Adrenal gland (tissue), 12 donors: ENCODE measurements around the gene GPS1. TPM values are rescaled to one million over a fixed set of nuclear protein-coding genes. Genes with fewer than 3 reads are reported as not detected.

Experiments used
- DNase-seq, 7 donors: peaks; one replicate each; pipeline ENCODE4 v3.0.0-alpha.2; 2019 to 2020
- H3K27ac ChIP-seq, 5 donors: fragments of 200-600 bp; sonication (generic) in 4 of 5; 1 replicate in 3 of 5; 2 replicates in 2 of 5; pipeline versions ENCODE4 v1.5.1 to v1.8.0; 2016 to 2020; ENCODE audit warnings: mild to moderate bottlenecking in 1 of 5
- H3K27me3 ChIP-seq: fragments of 200-600 bp; 2 replicates; pipeline ENCODE4 v1.8.0; 2021
- H3K36me3 ChIP-seq, 2 donors: fragments of 200-600 bp; replicated peaks in 1 of 2; 1 replicate in 1 of 2; 2 replicates in 1 of 2; pipeline versions ENCODE4 v1.5.1 to v1.8.0; 2018 to 2022
- H3K4me1 ChIP-seq, 2 donors: fragments of 200-600 bp; replicated peaks in 1 of 2; 1 replicate in 1 of 2; 2 replicates in 1 of 2; pipeline versions ENCODE4 v1.5.1 to v1.8.0; 2018 to 2021
- H3K4me3 ChIP-seq, 4 donors: fragments of 200-600 bp; sonication (generic) in 3 of 4; one replicate each; pipeline ENCODE4 v1.5.1; 2016 to 2018
- H3K9me3 ChIP-seq, 3 donors: fragments of 200-600 bp; sonication (generic) in 1 of 3; replicated peaks in 1 of 3; 1 replicate in 2 of 3; 2 replicates in 1 of 3; pipeline versions ENCODE4 v1.5.1 to v1.8.0; 2016 to 2021
- CTCF ChIP-seq, 6 experiments: fragments of 450-650 bp in 4 of 6; fragments of 200-600 bp in 2 of 6; sonication (generic) in 1 of 6; IDR thresholded peaks; 1 replicate in 5 of 6; 2 replicates in 1 of 6; pipeline versions ENCODE4 v1.5.1 to v1.8.0; 2016 to 2021; ENCODE audit warnings: antibody characterized with exemption in 6 of 6, mild to moderate bottlenecking in 2 of 6, moderate library complexity in 1 of 6
- POLR2A ChIP-seq, 2 donors: fragments of 450-650 bp; IDR thresholded peaks; one replicate each; pipeline ENCODE4 v1.6.1; 2017; ENCODE audit warnings: antibody characterized with exemption in 2 of 2, mild to moderate bottlenecking in 2 of 2, moderate library complexity in 1 of 2
- WGBS, 4 donors: extraction: QIAGEN DNeasy Blood & Tissue Kit in 2 of 4; methylation state at CpG; one replicate each; pipeline versions ENCODE4 v1.1.5 to v1.1.7; 2013 to 2017; 5-methylcytosine and 5-hydroxymethylcytosine counted together
- intact Hi-C, 2 donors: fragments of 100-400 bp; cut with DNase I; formaldehyde crosslinking; loops; one replicate each; pipeline versions ENCODE4 v1.14.1 to v1.15.0; 2022 to 2023
- polyA plus RNA-seq, 3 donors: library from polyadenylated mRNA; stranded (reverse); fragments of 200-250 nt in 2 of 3; fragments of 350-450 nt in 1 of 3; fragmentation: Illumina TruSeq in 1 of 3; extraction: RNeasy Lipid Tissue Mini Kit (QIAGEN cat#74804) in 1 of 3; gene quantifications; one replicate each; pipeline ENCODE4 v1.2.3, GENCODE V29; 2013 to 2014
- total RNA-seq, 9 donors: library from RNA; depleted of rRNA in 4 of 9; stranded (reverse); fragments of >200 nt in 4 of 9; fragments of 120-200 nt in 1 of 9; fragmentation: NEBNext Ultra II Directional in 1 of 9; extraction: Animal tissue kit (Norgen Biotek cat#: 25700) in 1 of 9; gene quantifications; one replicate each; pipeline versions ENCODE4 v1.1.0 to v1.2.4, GENCODE V29; 2013 to 2023
- donor health status: healthy with polysubstance abuse.
- donor health status: Bipolar disorder and iron deficiency.
- donor health status: DM: yes; HTN: yes; CAD: no.
- donor health status: DM: no; HTN: no; CAD: no.
- donor health status: DM: no; HTN: no; CAD: no.
- donor health status: DM: yes; HTN: yes; CAD: no.

GPS1 gene
- total and polyA plus RNA-seq, 12 donors = 37.4 to 305 (median 113) TPM

- Histone ChIP-seq H3K27ac (no peak overlapping the region), H3K4me1 (peaks cover 17 to 23% of the 10 kb centered on the region in 2 donors), H3K27me3 (no peaks in the 10 kb centered on the region), H3K36me3 (peaks cover 0 to 75% of the 10 kb centered on the region in 2 donors), H3K4me3 (no peak overlapping the region), H3K9me3 (no peaks in the 10 kb centered on the region)
- TF ChIP-seq POLR2A (IDR thresholded peaks at IDR 0.05) = no peak
- TF ChIP-seq CTCF (IDR thresholded peaks at IDR 0.05) = no peak
- 79 to 88% (median 82%) methylated on average over 7 to 16 of the region's 16 CpGs for WGBS, 4 donors
- intact Hi-C loops = no loop called here
- DNase-seq = peak in 1 of 7 donors; percentile 3
Measured at GRCh38 chr17:82060001-82060380, 8.3 kb downstream of the GPS1 start.

DNA sequence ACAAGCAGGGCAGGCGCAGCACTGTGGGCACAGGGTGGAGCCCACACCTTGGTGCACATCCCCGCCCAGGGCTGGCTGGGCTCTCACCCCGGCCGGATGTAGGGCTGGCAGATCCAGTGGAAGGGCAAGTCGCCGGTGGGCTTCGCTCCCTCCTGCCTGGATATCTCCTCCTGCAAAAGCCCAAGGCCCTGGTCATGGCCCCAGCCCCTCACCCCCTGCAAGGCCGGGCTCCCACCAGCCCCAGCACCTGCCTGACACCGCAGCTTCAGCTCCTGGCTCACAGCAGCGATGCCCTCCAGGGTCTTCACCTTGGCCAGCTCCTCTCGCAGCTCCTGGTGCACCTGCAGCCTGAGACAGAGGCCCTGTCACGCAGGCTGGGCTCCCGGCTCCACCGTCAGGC, 8.9 kb downstream of the GPS1 start:
- no peak overlapping the region for H3K27ac ChIP-seq
- H3K9me3 ChIP-seq = no peaks in the 10 kb centered on the region
- WGBS, 4 donors = 77 to 88% (median 86%) methylated on average over 7 to 14 of the region's 14 CpGs
- H3K36me3 ChIP-seq = peaks cover 0 to 69% of the 10 kb centered on the region in 2 donors
- no peaks in the 10 kb centered on the region for H3K27me3 ChIP-seq
- H3K4me3 ChIP-seq = no peak overlapping the region
- TF ChIP-seq POLR2A (IDR thresholded peaks at IDR 0.05) (no peak), CTCF (IDR thresholded peaks at IDR 0.05) (no peak)
- peaks cover 18 to 24% of the 10 kb centered on the region in 2 donors for H3K4me1 ChIP-seq
- intact Hi-C loops = no loop called here
- peak in 1 of 7 donors; percentile 4 for DNase-seq

- intact Hi-C loops = no loop called here
- DNase-seq = no peak
- H3K27ac ChIP-seq = no peak overlapping the region
- H3K27me3 ChIP-seq = no peaks in the 10 kb centered on the region
- 88 to 89% (median 88%) methylated on average over 23 to 34 of the region's 34 CpGs; no CpG with 5 or more reads in 1 of the 4 donors for WGBS, 4 donors
- no peaks in the 10 kb centered on the region for H3K9me3 ChIP-seq
- H3K4me1 ChIP-seq = peaks cover 23 to 30% of the 10 kb centered on the region in 2 donors
- no peak overlapping the region for H3K4me3 ChIP-seq
- no peak for TF ChIP-seq POLR2A (IDR thresholded peaks at IDR 0.05)
- TF ChIP-seq CTCF (IDR thresholded peaks at IDR 0.05) = no peak
- H3K36me3 ChIP-seq = peaks cover 0 to 62% of the 10 kb centered on the region in 2 donors
Measured at GRCh38 chr17:82061047-82061925, 9.6 kb downstream of the GPS1 start.

GRCh38 chr17:82062076-82062983, 10.6 kb downstream of the GPS1 start:
- Histone ChIP-seq H3K27ac (no peak overlapping the region), H3K4me3 (no peak overlapping the region), H3K27me3 (no peaks in the 10 kb centered on the region), H3K36me3 (peaks cover 0 to 51% of the 10 kb centered on the region in 2 donors), H3K9me3 (no peaks in the 10 kb centered on the region), H3K4me1 (peaks cover 18 to 24% of the 10 kb centered on the region in 2 donors)
- intact Hi-C loops = no loop called here
- no peak for TF ChIP-seq CTCF (IDR thresholded peaks at IDR 0.05)
- TF ChIP-seq POLR2A (IDR thresholded peaks at IDR 0.05) = no peak
- WGBS, 4 donors = 71 to 86% (median 76%) methylated on average over 9 to 24 of the region's 24 CpGs
- DNase-seq = no peak
